T-helper 1 cell treated with Interleukin-12 subunit alpha and Interleukin-12 subunit beta and Interleukin-4 antibody, amounts not matched to agents 30 ng/mL and 1 ng/mL, for 36 hours (primary cell): ENCODE data around the gene RSPH6A. TPM values are rescaled to one million over a fixed set of nuclear protein-coding genes. Genes with fewer than 3 reads are reported as not detected.

Source experiments
- intact Hi-C: fragments of 100-400 bp; cut with micrococcal nuclease; formaldehyde crosslinking; loops from one replicate; pipeline ENCODE4 v1.15.1; 2024
- total RNA-seq: library from RNA; stranded (reverse); gene quantifications from 2 replicates; pipeline ENCODE4 v1.2.3, GENCODE V29; 2022

RSPH6A gene
- total RNA-seq, 1 donor from 2014 or later: 0.56 TPM

GRCh38 chr19:45804959-45805230 is 10.2 kb downstream of the RSPH6A start:
- intact Hi-C loops: no loop called here

- intact Hi-C loops: no loop called here
Observed at GRCh38 chr19:45804140-45804958, 10.8 kb downstream of the RSPH6A start.

- intact Hi-C loops: no loop called here
Observed at GRCh38 chr19:45801603-45802175, 13.4 kb downstream of the RSPH6A start.

DNA sequence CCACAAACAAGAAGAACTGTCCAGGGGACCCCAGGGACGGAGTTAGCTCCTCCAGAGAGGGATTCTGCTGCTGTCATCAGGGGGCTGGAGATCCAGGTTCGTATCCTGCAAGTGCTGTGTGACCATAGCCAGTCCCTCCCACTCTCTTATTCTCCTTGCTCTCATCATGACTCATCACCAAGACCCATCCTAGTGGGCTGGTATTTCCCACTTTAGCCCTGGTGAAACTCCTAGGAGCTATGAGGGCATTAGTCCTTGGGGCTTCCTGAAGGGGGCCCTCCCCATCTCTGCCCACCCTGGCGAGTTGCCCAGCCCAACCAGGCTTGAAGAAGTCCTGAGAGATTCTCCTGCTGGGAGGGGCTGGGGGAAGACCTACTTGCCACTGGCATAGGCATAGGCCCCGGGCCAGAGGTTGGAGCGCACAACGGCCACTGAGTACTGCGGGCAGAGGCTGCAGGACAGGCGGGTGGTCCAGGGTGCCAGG is 15.0 kb downstream of the RSPH6A start:
- intact Hi-C loops: no loop called here

GRCh38 chr19:45799541-45799940 is 15.6 kb downstream of the RSPH6A start:
- intact Hi-C loops: loop anchor here (1.0 to 2.0 kb wide), 2 partner anchors 17 to 29 kb away; no protein-coding TSS in a partner anchor

DNA sequence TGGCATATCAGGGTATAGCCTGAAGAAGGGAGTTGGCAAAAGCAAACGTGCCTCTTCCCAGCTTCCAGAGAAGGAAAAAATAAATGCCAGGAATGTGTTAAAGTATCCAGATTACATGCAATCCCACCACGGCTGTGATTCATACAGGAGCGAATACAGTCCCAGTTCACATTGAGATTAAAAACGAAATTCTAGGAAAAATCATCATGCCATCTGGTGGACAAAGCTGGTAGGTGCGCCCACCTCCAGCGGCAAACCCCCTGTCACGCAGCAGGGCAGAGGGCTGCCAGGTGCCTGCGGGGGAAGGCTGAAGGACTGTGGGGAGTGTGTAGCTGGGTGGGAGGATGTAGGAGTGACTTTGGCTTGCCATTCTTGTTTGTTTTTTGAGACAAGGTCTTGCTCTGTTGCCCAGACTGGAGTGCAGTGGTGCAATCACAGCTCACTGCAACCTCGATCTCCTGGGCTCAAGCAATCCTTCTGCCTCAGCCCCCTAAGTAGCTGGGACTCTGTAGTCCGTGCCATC is 16.1 kb downstream of the RSPH6A start:
- intact Hi-C loops: loop anchor here (1.0 to 2.0 kb wide), 2 partner anchors 18 to 29 kb away; no protein-coding TSS in a partner anchor

GRCh38 chr19:45794627-45795026 is 20.5 kb downstream of the RSPH6A start:
- intact Hi-C loops: loop anchor here (5.0 kb wide), 2 partner anchors 287 to 918 kb away; partner anchors contain the start of gene VASP

DNA sequence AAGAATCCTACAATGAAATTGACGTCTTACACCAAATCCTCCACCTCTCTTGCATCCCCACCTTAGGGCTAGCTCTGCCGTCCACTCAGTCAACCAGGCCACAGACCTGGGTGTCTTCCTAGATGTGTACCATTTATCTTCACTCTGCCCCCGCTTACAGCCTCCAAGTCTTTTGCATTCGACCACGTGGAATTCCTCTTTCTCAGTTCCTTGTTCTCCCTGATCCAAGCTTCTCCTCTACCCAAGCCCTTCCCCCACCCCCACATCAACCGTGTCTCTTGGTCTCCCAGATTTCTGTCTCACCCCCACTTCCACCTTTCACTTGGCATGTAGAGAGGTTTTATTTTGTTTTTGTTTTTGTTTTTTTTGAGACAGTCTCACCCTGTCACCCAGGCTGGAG is 21.2 kb downstream of the RSPH6A start:
- intact Hi-C loops: loop anchor here (1.0 to 5.0 kb wide), 5 partner anchors 24 to 918 kb away; partner anchors contain the start of genes SYMPK and VASP

DNA sequence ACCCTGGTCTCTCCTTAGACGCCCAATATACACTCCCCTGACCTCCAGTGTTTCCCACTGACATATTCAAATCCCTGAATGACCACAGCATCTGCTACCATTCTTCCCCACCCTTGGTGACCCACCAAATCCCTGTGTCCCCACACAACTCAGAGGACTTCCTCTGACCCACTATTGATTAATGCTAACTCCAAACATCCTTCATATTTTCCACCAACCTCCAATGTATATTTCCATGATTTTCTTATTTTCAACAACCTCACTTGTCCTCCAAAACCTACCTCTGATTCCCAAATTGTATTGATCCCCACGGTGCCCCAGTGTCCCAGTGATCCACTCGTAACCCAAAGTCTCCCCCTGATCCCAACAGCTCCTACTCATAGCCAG is 21.9 kb downstream of the RSPH6A start:
- intact Hi-C loops: loop anchor here (1.0 to 5.0 kb wide), 5 partner anchors 23 to 919 kb away; partner anchors contain the start of genes SYMPK and VASP

DNA sequence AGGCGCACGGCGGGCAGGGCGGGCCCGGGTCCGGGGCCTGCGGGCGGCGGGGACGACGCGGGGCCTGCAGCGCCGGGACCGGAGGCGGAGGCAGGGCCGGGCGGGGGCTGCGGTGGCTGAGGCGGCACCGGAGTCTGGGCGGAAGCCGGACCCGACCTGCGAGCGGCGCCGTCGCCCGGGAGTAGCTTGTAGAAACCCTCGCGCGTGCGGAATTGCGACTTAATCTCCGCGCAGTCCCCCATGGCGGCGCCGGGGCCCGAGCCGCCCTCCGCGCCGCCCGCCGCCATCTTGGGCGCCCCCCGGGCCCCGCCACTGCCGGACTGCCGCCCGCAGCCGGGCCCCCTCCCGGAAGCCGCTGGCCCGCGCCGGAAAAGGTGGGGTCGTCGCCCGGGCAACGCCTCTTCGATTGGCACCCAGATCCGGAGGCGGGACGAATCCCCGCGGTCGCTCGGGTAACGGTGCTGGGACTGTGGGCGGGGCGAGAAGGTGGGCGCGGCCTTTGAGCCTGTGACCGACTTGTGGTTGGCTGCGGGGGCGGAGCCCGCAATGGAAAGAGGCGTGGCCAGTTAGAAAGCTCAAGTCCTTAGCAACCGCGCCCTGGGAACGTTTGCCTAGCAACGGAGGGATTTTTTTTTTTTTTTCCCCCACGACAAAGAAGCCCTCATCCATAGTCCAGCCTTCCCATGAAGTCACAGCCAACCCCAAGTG is 22.5 kb downstream of the RSPH6A start, which contains the start of gene DMWD:
TSS of gene DMWD (minus strand) at position 376 of the 708 bp plus-strand sequence. CDS start at position 287, 89 bp downstream.
- intact Hi-C loops: loop anchor here (1.0 to 5.0 kb wide), 8 partner anchors 13 to 920 kb away; partner anchors contain the start of genes IRF2BP1, QPCTL, SYMPK and VASP

GRCh38 chr19:45791744-45792469 is 23.2 kb downstream of the RSPH6A start:
- intact Hi-C loops: loop anchor here (1.0 to 5.0 kb wide), 8 partner anchors 13 to 920 kb away; partner anchors contain the start of genes FBXO46, IRF2BP1, QPCTL and VASP

DNA sequence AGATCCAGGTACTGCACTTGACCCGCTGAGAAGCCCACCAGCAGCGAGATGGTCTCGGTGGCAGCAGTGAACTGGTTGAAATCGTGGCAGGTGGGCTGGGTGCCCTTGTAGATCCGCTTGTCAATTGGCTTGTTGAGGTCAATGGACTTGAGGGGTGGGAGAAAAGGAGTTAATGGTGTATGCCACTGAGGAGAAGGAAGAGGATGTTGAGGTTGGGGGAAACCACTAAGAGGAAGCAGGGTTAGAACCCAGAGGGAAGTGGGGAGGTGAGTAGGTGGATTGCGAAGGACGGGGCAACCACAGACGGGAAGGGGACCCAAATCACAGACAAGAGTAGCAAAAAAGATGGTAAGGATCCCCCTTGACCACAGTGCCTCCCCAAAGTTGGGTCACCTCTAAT is 24.2 kb downstream of the RSPH6A start:
- intact Hi-C loops: loop anchor here (1.0 to 5.0 kb wide), 5 partner anchors 26 to 921 kb away; partner anchors contain the start of genes FBXO46 and VASP

DNA sequence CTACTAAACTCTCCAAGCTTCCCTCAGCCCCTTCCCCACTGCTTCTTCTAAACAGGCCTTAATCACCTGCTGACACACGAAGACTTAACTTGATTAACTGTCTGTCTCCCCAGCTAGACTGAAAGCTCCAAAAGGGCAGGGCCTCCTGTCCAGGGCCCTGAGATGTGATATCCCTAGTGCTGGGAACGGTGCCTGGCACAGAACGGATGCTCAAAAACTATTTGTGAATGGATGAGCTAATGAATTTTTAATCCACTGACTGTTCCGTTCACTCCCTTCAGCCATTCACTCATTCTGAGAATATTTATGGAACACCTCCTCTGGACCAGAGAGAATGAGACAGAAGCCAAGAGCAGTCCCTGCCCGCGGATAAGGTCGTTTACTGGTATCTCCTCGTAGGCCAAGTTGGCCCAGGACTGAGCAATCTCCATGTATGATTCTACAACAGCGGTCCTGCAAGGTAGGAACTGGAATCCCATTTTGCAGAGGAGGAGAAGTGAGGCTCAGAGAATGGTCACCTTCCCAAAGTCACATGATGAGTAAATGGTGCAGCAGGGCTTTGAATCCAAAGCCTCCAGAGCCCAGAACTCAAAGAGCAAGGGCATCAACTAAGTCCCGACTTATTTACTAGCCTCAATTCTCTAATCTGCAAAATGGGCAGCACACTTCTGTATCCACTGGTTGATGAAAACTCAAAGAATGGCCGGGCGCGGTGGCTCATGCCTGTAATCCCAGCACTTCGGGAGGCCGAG is 25.9 kb downstream of the RSPH6A start:
- intact Hi-C loops: no loop called here

DNA sequence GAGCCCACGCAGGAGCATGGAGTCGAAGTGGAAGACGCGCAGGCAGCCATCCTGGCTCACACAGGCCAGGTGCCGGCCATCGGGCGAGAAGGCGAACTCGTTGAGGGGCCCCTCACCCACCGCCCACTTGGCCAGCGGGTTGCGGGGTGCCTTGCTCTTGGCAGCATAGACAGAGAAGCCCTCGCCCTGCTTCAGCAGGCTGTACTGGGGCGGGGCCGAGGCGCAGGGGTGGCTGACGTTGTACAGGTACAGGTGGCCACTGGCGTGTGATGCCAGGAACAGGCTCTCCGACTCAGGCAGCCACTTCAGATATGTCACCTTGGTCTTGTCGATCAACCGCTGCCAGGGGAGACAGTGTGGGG is 28.6 kb downstream of the RSPH6A start:
- intact Hi-C loops: no loop called here

- intact Hi-C loops: no loop called here
Observed at GRCh38 chr19:45785781-45786532, 29.2 kb downstream of the RSPH6A start.

DNA sequence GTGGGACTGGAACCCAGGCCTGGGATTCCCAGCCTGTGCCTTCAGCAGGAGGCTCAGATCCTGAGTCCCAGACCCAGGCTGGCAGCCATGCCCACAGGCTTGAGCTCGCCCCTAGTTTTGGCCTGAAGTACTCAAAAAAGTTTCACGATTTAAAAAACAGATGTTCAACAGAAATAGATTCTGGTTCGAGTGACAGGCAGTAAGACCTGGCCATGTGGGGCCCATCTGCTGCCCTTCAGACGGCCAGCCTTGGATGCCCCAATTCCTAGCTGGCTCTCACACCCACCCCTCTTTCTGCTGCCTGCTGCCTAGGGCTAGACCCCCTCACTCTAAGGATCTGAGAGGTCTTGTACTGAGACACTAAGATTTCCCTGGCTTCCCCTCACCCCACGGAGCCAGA is 30.0 kb downstream of the RSPH6A start:
- intact Hi-C loops: no loop called here

- intact Hi-C loops: no loop called here
Observed at GRCh38 chr19:45784096-45784495, 31.0 kb downstream of the RSPH6A start.

GRCh38 chr19:45782820-45783785 is 32.0 kb downstream of the RSPH6A start:
- intact Hi-C loops: no loop called here
